CD4-positive, alpha-beta T cell treated with Interleukin-17A for 4 hours (primary cell): ENCODE data around the gene ALG11.

ENCODE experiments used
- DNase-seq: peaks from one replicate; pipeline ENCODE4 v3.0.0-alpha.2; 2020; ENCODE audit warnings: mixed read lengths

Gene ALG11

GRCh38 chr13:51997641-51998330, 14.4 kb upstream of the ALG11 start:
- no peak for DNase-seq

- no peak for DNase-seq
Observed at GRCh38 chr13:51998723-51999509, 13.3 kb upstream of the ALG11 start.

GRCh38 chr13:51999510-51999911, 12.7 kb upstream of the ALG11 start:
- no peak for DNase-seq

GRCh38 chr13:51999921-52000320, 12.3 kb upstream of the ALG11 start:
- no peak for DNase-seq

- no peak for DNase-seq
Observed at GRCh38 chr13:52001120-52001731, 11.0 kb upstream of the ALG11 start.

GRCh38 chr13:52002361-52002760, 9.8 kb upstream of the ALG11 start:
- DNase-seq: no peak

- DNase-seq: no peak
Observed at GRCh38 chr13:52003541-52003940, 8.7 kb upstream of the ALG11 start.

GRCh38 chr13:52004511-52005170, 7.6 kb upstream of the ALG11 start:
- DNase-seq: no peak

- no peak for DNase-seq
Observed at GRCh38 chr13:52005841-52006522, 6.2 kb upstream of the ALG11 start.

- no peak for DNase-seq
Observed at GRCh38 chr13:52006523-52007245, 5.5 kb upstream of the ALG11 start.

GRCh38 chr13:52009946-52010345, 2.3 kb upstream of the ALG11 start:
- no peak for DNase-seq

- DNase-seq: peak; percentile 34
Observed at GRCh38 chr13:52010890-52011631, 1.1 kb upstream of the ALG11 start, which contains the start of gene ATP7B. TSS of gene ATP7B (minus strand) at chr13:52011450. CDS start at chr13:52011337, 113 bp downstream.

- DNase-seq: no peak
Observed at GRCh38 chr13:52012512-52012836, 276 bp downstream of the ALG11 start.

- DNase-seq: no peak
Observed at GRCh38 chr13:52016296-52016695, 4.1 kb downstream of the ALG11 start.

- no peak for DNase-seq
Observed at GRCh38 chr13:52020191-52020590, 8.0 kb downstream of the ALG11 start.

GRCh38 chr13:52022356-52022755, 10.2 kb downstream of the ALG11 start:
- DNase-seq: no peak

- DNase-seq: no peak
Observed at GRCh38 chr13:52024481-52024880, 12.3 kb downstream of the ALG11 start, which contains the start of gene UTP14C. TSS of gene UTP14C (plus strand) at chr13:52024691. CDS start at chr13:52028805, 4,114 bp downstream.

GRCh38 chr13:52025475-52026245, 13.5 kb downstream of the ALG11 start:
- no peak for DNase-seq

GRCh38 chr13:52026246-52026626, 14.0 kb downstream of the ALG11 start:
- DNase-seq: no peak

- no peak for DNase-seq
Observed at GRCh38 chr13:52027832-52028231, 15.6 kb downstream of the ALG11 start.
